ENCODE measurements around the gene RTN4RL1. TPM values are rescaled to one million over a fixed set of nuclear protein-coding genes. Genes with fewer than 3 reads are reported as not detected.

Gene RTN4RL1
- total RNA-seq, 1 donor from 2014 or later = not detected

- Mint-ChIP-seq H3K9me3 (no peaks in the 10 kb centered on the region), H3K4me1 (no peaks in the 10 kb centered on the region), H3K27me3 (peaks cover 4% of the 10 kb centered on the region), H3K36me3 (ENCODE audit: low read depth) (no peaks in the 10 kb centered on the region), H3K27ac (no peak overlapping the region), H3K4me3 (no peak overlapping the region)
- ChIA-PET POLR2A (no interaction called here), CTCF (no interaction called here)
- DNase-seq = no peak
- TF ChIP-seq CTCF (IDR thresholded peaks at IDR 0.05) = no peak
- intact Hi-C loops (cut with micrococcal nuclease) = no loop called here
- ATAC-seq (ENCODE audit: low read depth) = no peak
Observed at GRCh38 chr17:1953831-1954230, 71.3 kb downstream of the RTN4RL1 start.

GRCh38 chr17:1951920-1952319 is 73.2 kb downstream of the RTN4RL1 start:
- H3K27me3 Mint-ChIP-seq = peaks cover 2% of the 10 kb centered on the region
- H3K4me3 Mint-ChIP-seq = no peak overlapping the region
- ATAC-seq (ENCODE audit: low read depth) (no peak), DNase-seq (no peak)
- ChIA-PET POLR2A (no interaction called here), CTCF (no interaction called here)
- no peak overlapping the region for H3K27ac Mint-ChIP-seq
- no peaks in the 10 kb centered on the region for H3K9me3 Mint-ChIP-seq
- TF ChIP-seq CTCF (IDR thresholded peaks at IDR 0.05) = no peak
- intact Hi-C loops (cut with micrococcal nuclease) = no loop called here
- H3K36me3 Mint-ChIP-seq (ENCODE audit: low read depth) = no peaks in the 10 kb centered on the region
- H3K4me1 Mint-ChIP-seq = no peaks in the 10 kb centered on the region

- Mint-ChIP-seq H3K4me1 (no peaks in the 10 kb centered on the region), H3K27ac (no peak overlapping the region), H3K27me3 (peaks cover 2% of the 10 kb centered on the region), H3K4me3 (no peak overlapping the region), H3K36me3 (ENCODE audit: low read depth) (no peaks in the 10 kb centered on the region), H3K9me3 (no peaks in the 10 kb centered on the region)
- no peak for TF ChIP-seq CTCF (IDR thresholded peaks at IDR 0.05)
- no peak for ATAC-seq (ENCODE audit: low read depth)
- ChIA-PET POLR2A (no interaction called here), CTCF (no interaction called here)
- intact Hi-C loops (cut with micrococcal nuclease) = no loop called here
- no peak for DNase-seq
Observed at GRCh38 chr17:1949754-1950153, 75.4 kb downstream of the RTN4RL1 start.

GRCh38 chr17:1948517-1948825 is 76.7 kb downstream of the RTN4RL1 start:
- H3K4me1 Mint-ChIP-seq = no peaks in the 10 kb centered on the region
- no peak for DNase-seq
- no peak for TF ChIP-seq CTCF (IDR thresholded peaks at IDR 0.05)
- CTCF ChIA-PET = no interaction called here
- H3K27ac Mint-ChIP-seq = no peak overlapping the region
- POLR2A ChIA-PET = no interaction called here
- intact Hi-C loops (cut with micrococcal nuclease) = no loop called here
- no peaks in the 10 kb centered on the region for H3K27me3 Mint-ChIP-seq
- no peaks in the 10 kb centered on the region for H3K36me3 Mint-ChIP-seq (ENCODE audit: low read depth)
- H3K4me3 Mint-ChIP-seq = no peak overlapping the region
- H3K9me3 Mint-ChIP-seq = no peaks in the 10 kb centered on the region
- ATAC-seq (ENCODE audit: low read depth) = no peak

GRCh38 chr17:1947743-1948516 is 77.2 kb downstream of the RTN4RL1 start:
- no peaks in the 10 kb centered on the region for H3K9me3 Mint-ChIP-seq
- TF ChIP-seq CTCF (IDR thresholded peaks at IDR 0.05) = no peak
- intact Hi-C loops (cut with micrococcal nuclease) = no loop called here
- DNase-seq (no peak), ATAC-seq (ENCODE audit: low read depth) (no peak)
- H3K4me3 Mint-ChIP-seq = no peak overlapping the region
- H3K4me1 Mint-ChIP-seq = no peaks in the 10 kb centered on the region
- POLR2A ChIA-PET = no interaction called here
- H3K36me3 Mint-ChIP-seq (ENCODE audit: low read depth) = no peaks in the 10 kb centered on the region
- no peaks in the 10 kb centered on the region for H3K27me3 Mint-ChIP-seq
- CTCF ChIA-PET = no interaction called here
- no peak overlapping the region for H3K27ac Mint-ChIP-seq

Data from activated B cell treated with CpG ODN at 0.5 μM for 24 hours (primary cell).